Measurements from ENCODE around the gene MKLN1. TPM values are rescaled to one million over a fixed set of nuclear protein-coding genes. Genes with fewer than 3 reads are reported as not detected.

The MKLN1 gene
- total and polyA plus RNA-seq, 2 of the 13 experiments (the other 11 are each of a cell fraction or from before 2014, with no cell fraction given) = 33.6 to 43.5 TPM

GRCh38 chr7:131467788-131468187 is 140.1 kb downstream of the MKLN1 start:
- ATAC-seq = no peak
- WGBS (ENCODE audit: low lambda C conversion rate) = 99% methylated on average over 5 of the region's 5 CpGs
- no TSS peak for BruUV-seq (replicated peaks)
- no peak for FAIRE-seq
- CTCF ChIA-PET (ENCODE audit: low intra/inter-chr PET ratio, low total read pairs) = no interaction called here
- no peaks in the 10 kb centered on the region for H3K4me1 ChIP-seq (ENCODE audit: insufficient read depth, low read length)
- intact Hi-C loops (cut with micrococcal nuclease; ENCODE audit: unreplicated experiment) = no loop called here
- H3K27me3 ChIP-seq (ENCODE audit: control insufficient read depth in 1 of 2, insufficient read depth in 2 of 2, low read length in 2 of 2) = no peaks in the 10 kb centered on the region
- in situ Hi-C loops (cut with HindIII; ENCODE audit: extremely low pct_ligation_motif_present, low pct_unique_long_range_greater_than_20kb) = no loop called here
- peaks cover 15 to 59% of the 10 kb centered on the region in 2 experiments for H3K36me3 ChIP-seq (replicated peaks in 1 of 2; ENCODE audit: control insufficient read depth in 1 of 2, insufficient read depth in 2 of 2, low read length in 2 of 2)
- H3K4me3 ChIP-seq (replicated peaks in 1 of 3; ENCODE audit: insufficient read depth in 1 of 3, low read depth in 2 of 3, low read length in 3 of 3) = no peak overlapping the region
- H4K20me1 ChIP-seq (ENCODE audit: insufficient read depth, low read length) = no peaks in the 10 kb centered on the region
- no peak for DNase-seq (ENCODE audit: low spot score)
- no peak overlapping the region for H2AFZ ChIP-seq (ENCODE audit: low read length)
- H3K79me2 ChIP-seq (ENCODE audit: insufficient read depth, low read length) = no peaks in the 10 kb centered on the region
- POLR2A ChIA-PET = no interaction called here
- H3K9me3 ChIP-seq (ENCODE audit: low read length) = no peaks in the 10 kb centered on the region
- H3K9ac ChIP-seq (ENCODE audit: insufficient read depth, low read depth, low read length) = no peak overlapping the region
- no peak overlapping the region for H3K4me2 ChIP-seq (ENCODE audit: low read depth, low read length)
- H3K27ac ChIP-seq (ENCODE audit: extremely low read length, insufficient read depth, low read length) = no peak overlapping the region
- TF ChIP-seq RFX5 (IDR thresholded peaks at IDR 0.05; ENCODE audit: low read depth, low read length) (no peak), RBM22 (optimal IDR thresholded peaks at IDR 0.05; ENCODE audit: low read length) (peak; percentile 33)

GRCh38 chr7:131471250-131472004 is 143.8 kb downstream of the MKLN1 start:
- no peak for ATAC-seq
- Histone ChIP-seq H3K9ac (ENCODE audit: insufficient read depth, low read depth, low read length) (no peak overlapping the region), H2AFZ (ENCODE audit: low read length) (no peak overlapping the region), H3K79me2 (ENCODE audit: insufficient read depth, low read length) (no peaks in the 10 kb centered on the region), H3K4me2 (ENCODE audit: low read depth, low read length) (no peak overlapping the region), H3K27ac (ENCODE audit: extremely low read length, insufficient read depth, low read length) (no peak overlapping the region), H3K4me1 (ENCODE audit: insufficient read depth, low read length) (no peaks in the 10 kb centered on the region), H3K9me3 (ENCODE audit: low read length) (no peaks in the 10 kb centered on the region), H3K4me3 (replicated peaks in 1 of 3; ENCODE audit: insufficient read depth in 1 of 3, low read depth in 2 of 3, low read length in 3 of 3) (no peak overlapping the region), H3K36me3 (replicated peaks in 1 of 2; ENCODE audit: control insufficient read depth in 1 of 2, insufficient read depth in 2 of 2, low read length in 2 of 2) (peaks cover 13 to 50% of the 10 kb centered on the region in 2 experiments), H4K20me1 (ENCODE audit: insufficient read depth, low read length) (no peaks in the 10 kb centered on the region), H3K27me3 (ENCODE audit: control insufficient read depth in 1 of 2, insufficient read depth in 2 of 2, low read length in 2 of 2) (no peaks in the 10 kb centered on the region)
- intact Hi-C loops (cut with micrococcal nuclease; ENCODE audit: unreplicated experiment) (no loop called here), in situ Hi-C loops (cut with HindIII; ENCODE audit: extremely low pct_ligation_motif_present, low pct_unique_long_range_greater_than_20kb) (no loop called here)
- BruUV-seq (replicated peaks) = no TSS peak
- ChIA-PET POLR2A (no interaction called here), CTCF (ENCODE audit: low intra/inter-chr PET ratio, low total read pairs) (no interaction called here)
- no peak for DNase-seq (ENCODE audit: low spot score)
- no peak for FAIRE-seq
- WGBS (ENCODE audit: low lambda C conversion rate) = 98% methylated on average over 4 of the region's 4 CpGs
- TF ChIP-seq ZNF510 (CRISPR knock-in tag; IDR thresholded peaks at IDR 0.05; ENCODE audit: low read depth) (no peak), ZNF598 (CRISPR knock-in tag; IDR thresholded peaks at IDR 0.05; ENCODE audit: borderline replicate concordance) (no peak), PLSCR1 (CRISPR knock-in tag; IDR thresholded peaks at IDR 0.05; ENCODE audit: borderline replicate concordance) (no peak), MAFF (IDR thresholded peaks at IDR 0.05; ENCODE audit: low read depth, low read length) (no peak)

Data from HepG2 (cell line).